ENCODE data around the gene FAM89B. TPM values are rescaled to one million over a fixed set of nuclear protein-coding genes. Genes with fewer than 3 reads are reported as not detected.

FAM89B gene
- total and polyA plus RNA-seq, 2 donors (not counting 1 experiment from before 2014, with no cell fraction given): 17.5 to 18.2 TPM

DNA sequence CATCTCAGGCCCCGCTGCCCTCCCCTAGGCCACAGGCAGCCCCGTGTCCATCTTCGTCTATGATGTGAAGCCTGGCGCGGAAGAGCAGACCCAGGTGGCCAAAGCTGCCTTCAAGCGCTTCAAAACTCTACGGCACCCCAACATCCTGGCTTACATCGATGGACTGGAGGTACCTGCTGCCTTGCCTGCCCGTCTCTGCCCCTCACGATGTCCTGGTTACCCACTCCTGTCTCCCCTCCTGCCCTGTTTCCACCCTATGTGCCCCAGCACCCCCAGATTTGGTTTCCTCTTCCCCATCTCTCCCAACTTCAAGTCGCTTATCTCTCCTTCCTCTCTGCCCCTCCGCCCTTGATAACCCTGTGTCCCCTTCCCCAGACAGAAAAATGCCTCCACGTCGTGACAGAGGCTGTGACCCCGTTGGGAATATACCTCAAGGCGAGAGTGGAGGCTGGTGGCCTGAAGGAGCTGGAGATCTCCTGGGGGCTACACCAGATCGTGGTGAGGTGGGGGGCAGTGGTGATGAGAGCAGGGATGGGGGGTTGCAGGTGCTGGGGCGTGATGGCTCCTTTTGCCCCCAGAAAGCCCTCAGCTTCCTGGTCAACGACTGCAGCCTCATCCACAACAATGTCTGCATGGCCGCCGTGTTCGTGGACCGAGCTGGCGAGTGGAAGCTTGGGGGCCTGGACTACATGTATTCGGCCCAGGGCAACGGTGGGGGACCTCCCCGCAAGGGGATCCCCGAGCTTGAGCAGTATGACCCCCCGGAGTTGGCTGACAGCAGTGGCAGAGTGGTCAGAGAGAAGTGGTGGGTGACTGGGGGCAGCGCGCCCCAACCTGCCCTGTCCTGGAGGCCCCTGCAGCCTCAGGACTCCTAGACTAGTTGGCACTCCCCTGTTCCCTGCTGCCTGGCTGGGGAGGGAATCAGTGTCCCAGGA lies 46.5 kb upstream of the FAM89B start:
- H3K27ac ChIP-seq (ENCODE audit: insufficient read depth, low read length): peak overlapping the region; percentile 70
- peak overlapping the region; percentile 64 for H3K4me2 ChIP-seq (ENCODE audit: extremely low read depth, insufficient read depth, low read length)
- no peaks in the 10 kb centered on the region for H3K27me3 ChIP-seq (ENCODE audit: control insufficient read depth, insufficient read depth, low read length)
- no peak for TF ChIP-seq CTCF (conservative IDR thresholded peaks at IDR 0.05 in 1 of 2, IDR thresholded peaks at IDR 0.05 in 1 of 2; ENCODE audit: low read depth in 1 of 2, low read length in 2 of 2)
- TF ChIP-seq EZH2 (IDR thresholded peaks at IDR 0.05; ENCODE audit: low read length, missing control alignments): no peak
- no peak overlapping the region for H2AFZ ChIP-seq (ENCODE audit: low read length)
- peaks cover 8% of the 10 kb centered on the region for H3K4me1 ChIP-seq (ENCODE audit: control insufficient read depth, extremely low read depth, insufficient read depth, low read length)
- peaks cover 25% of the 10 kb centered on the region for H3K79me2 ChIP-seq (ENCODE audit: control insufficient read depth, insufficient read depth, low read length)
- H3K36me3 ChIP-seq (ENCODE audit: control insufficient read depth, insufficient read depth, low read length): peaks cover 16% of the 10 kb centered on the region
- H4K20me1 ChIP-seq (ENCODE audit: control insufficient read depth, extremely low read depth, insufficient read depth, low read length): no peaks in the 10 kb centered on the region
- peak overlapping the region; percentile 94 for H3K9ac ChIP-seq (ENCODE audit: insufficient read depth, low read length)
- peak overlapping the region; percentile 64 to 91 (median 86) for H3K4me3 ChIP-seq (replicated peaks in 1 of 4; ENCODE audit: control extremely low read depth in 1 of 4, insufficient read depth in 1 of 4, low read depth in 3 of 4, low read length in 4 of 4)
- no peak for DNase-seq (ENCODE audit: low read depth in 2 of 2)
- no peaks in the 10 kb centered on the region for H3K9me3 ChIP-seq (ENCODE audit: control insufficient read depth, insufficient read depth, low read depth, low read length)

GRCh38 chr11:65526744-65527143 lies 45.6 kb upstream of the FAM89B start:
- TF ChIP-seq EZH2 (IDR thresholded peaks at IDR 0.05; ENCODE audit: low read length, missing control alignments) (no peak), CTCF (conservative IDR thresholded peaks at IDR 0.05 in 1 of 2, IDR thresholded peaks at IDR 0.05 in 1 of 2; ENCODE audit: low read depth in 1 of 2, low read length in 2 of 2) (no peak)

DNA sequence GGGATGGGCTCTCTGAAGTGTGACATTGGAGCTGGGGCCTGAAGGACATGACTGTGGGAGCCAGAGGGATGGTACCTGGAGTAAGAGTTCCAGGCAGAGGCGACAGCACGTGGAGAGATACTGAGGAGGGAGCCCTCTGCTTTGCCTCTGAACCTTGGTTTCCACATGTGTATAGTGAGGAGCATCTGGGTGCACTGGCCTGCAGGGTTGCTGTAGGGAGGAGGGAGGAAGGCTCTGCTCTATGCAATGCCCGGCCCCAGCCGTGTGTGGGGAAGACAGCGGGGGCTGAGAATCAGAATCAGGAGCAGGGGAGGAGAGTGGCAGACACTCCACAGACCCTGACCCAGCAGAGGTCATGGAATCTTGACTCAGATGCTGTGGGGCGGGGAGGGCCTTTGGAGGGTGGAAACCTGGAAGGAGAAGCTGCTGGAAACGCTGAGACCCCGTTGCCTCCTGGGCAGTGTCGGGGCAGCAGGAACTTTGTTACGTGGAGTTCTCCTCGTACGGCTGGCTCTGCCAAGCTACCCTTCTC lies 43.5 kb upstream of the FAM89B start:
- Histone ChIP-seq H3K27ac (ENCODE audit: insufficient read depth, low read length) (no peak overlapping the region), H3K36me3 (ENCODE audit: control insufficient read depth, insufficient read depth, low read length) (peaks cover 38% of the 10 kb centered on the region), H2AFZ (ENCODE audit: low read length) (no peak overlapping the region), H3K4me2 (ENCODE audit: extremely low read depth, insufficient read depth, low read length) (no peak overlapping the region), H3K9me3 (ENCODE audit: control insufficient read depth, insufficient read depth, low read depth, low read length) (no peaks in the 10 kb centered on the region), H3K79me2 (ENCODE audit: control insufficient read depth, insufficient read depth, low read length) (peaks cover 25% of the 10 kb centered on the region), H3K4me3 (replicated peaks in 1 of 4; ENCODE audit: control extremely low read depth in 1 of 4, insufficient read depth in 1 of 4, low read depth in 3 of 4, low read length in 4 of 4) (no peak overlapping the region), H3K9ac (ENCODE audit: insufficient read depth, low read length) (no peak overlapping the region), H4K20me1 (ENCODE audit: control insufficient read depth, extremely low read depth, insufficient read depth, low read length) (no peaks in the 10 kb centered on the region), H3K27me3 (ENCODE audit: control insufficient read depth, insufficient read depth, low read length) (no peaks in the 10 kb centered on the region), H3K4me1 (ENCODE audit: control insufficient read depth, extremely low read depth, insufficient read depth, low read length) (peaks cover 8% of the 10 kb centered on the region)
- DNase-seq (ENCODE audit: low read depth in 2 of 2): no peak
- TF ChIP-seq EZH2 (IDR thresholded peaks at IDR 0.05; ENCODE audit: low read length, missing control alignments) (no peak), CTCF (conservative IDR thresholded peaks at IDR 0.05 in 1 of 2, IDR thresholded peaks at IDR 0.05 in 1 of 2; ENCODE audit: low read depth in 1 of 2, low read length in 2 of 2) (no peak)

More at GRCh38 chr11:65526744-65527143, 45.6 kb upstream of the FAM89B start:
- no peak overlapping the region for H3K4me2 ChIP-seq (ENCODE audit: extremely low read depth, insufficient read depth, low read length)
- no peaks in the 10 kb centered on the region for H3K9me3 ChIP-seq (ENCODE audit: control insufficient read depth, insufficient read depth, low read depth, low read length)
- no peak overlapping the region for H3K9ac ChIP-seq (ENCODE audit: insufficient read depth, low read length)
- no peak for DNase-seq (ENCODE audit: low read depth in 2 of 2)
- no peaks in the 10 kb centered on the region for H4K20me1 ChIP-seq (ENCODE audit: control insufficient read depth, extremely low read depth, insufficient read depth, low read length)
- H2AFZ ChIP-seq (ENCODE audit: low read length): no peak overlapping the region
- H3K4me3 ChIP-seq (replicated peaks in 1 of 4; ENCODE audit: control extremely low read depth in 1 of 4, insufficient read depth in 1 of 4, low read depth in 3 of 4, low read length in 4 of 4): peak overlapping the region in 1 of 4 experiments; percentile 91
- peaks cover 25% of the 10 kb centered on the region for H3K79me2 ChIP-seq (ENCODE audit: control insufficient read depth, insufficient read depth, low read length)
- peaks cover 8% of the 10 kb centered on the region for H3K4me1 ChIP-seq (ENCODE audit: control insufficient read depth, extremely low read depth, insufficient read depth, low read length)
- H3K27ac ChIP-seq (ENCODE audit: insufficient read depth, low read length): no peak overlapping the region
- peaks cover 24% of the 10 kb centered on the region for H3K36me3 ChIP-seq (ENCODE audit: control insufficient read depth, insufficient read depth, low read length)
- H3K27me3 ChIP-seq (ENCODE audit: control insufficient read depth, insufficient read depth, low read length): no peaks in the 10 kb centered on the region

Measured in fibroblast of lung (primary cell).